Effector CD4-positive, alpha-beta T cell (primary cell): ENCODE data around the gene EIF3A.
"Not testable (repeated sequence)": the region's sequence is repeated elsewhere in the genome, so short reads cannot be mapped to it uniquely, and the experiment has no call there.

Source experiments
- DNase-seq: peaks from one replicate; pipeline ENCODE4 v3.0.0-alpha.2; 2020

EIF3A gene

DNA sequence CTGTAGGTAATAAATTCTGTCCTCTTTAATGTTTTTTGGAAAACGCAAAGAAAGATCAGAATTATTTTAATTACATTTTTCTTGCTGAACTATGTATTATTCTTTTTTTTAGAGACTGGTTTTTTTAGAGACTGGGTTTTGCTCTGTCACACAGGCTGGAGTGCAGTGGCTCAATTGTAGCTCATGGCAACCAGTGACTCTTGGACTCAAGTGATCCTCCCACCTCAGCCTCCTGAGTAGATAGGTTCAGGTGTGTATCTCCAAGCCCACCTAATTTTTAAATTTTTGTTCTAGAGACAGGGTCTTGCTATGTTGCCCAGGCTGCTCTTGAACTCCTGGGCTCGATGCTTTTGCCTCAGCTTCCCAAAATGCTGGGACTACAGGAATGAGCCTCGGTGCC lies 18.0 kb upstream of the EIF3A start:
- DNase-seq = no peak

DNA sequence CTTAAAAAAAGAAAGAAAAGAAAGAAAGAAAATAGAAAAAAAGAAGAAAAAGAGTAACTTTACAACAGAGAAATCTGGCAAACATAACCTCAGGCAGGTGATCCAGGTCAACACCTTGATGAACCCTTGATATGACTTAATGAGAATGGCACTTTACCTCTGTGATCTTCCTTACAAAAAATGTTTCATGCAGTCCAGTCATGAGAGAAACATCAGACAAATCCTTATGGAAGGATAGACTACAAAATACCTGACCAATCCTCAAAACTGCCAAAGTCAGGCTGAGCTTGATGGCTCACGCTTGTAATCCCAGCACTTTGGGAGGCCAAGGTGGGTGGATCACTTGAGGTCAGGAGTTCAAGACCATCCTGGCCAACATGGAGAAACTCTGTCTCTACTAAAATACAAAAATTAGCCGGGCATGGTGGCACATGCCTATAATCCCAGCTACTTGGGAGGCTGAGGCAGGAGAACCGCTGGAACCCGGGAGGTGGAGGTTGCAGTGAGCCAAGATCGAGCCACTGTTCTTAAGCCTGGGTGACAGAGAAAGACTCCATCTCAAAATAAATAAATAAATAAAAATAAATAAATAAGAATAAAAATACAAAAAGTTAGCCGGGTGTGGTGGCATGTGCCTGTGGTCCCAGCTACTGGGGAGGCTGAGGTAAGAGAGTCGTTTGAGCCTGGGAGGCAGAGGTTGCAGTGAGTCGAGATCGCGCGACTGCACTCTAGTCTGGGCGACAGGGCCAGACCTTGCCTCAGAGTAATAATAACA lies 16.2 kb upstream of the EIF3A start:
- DNase-seq = not testable (repeated sequence)

DNA sequence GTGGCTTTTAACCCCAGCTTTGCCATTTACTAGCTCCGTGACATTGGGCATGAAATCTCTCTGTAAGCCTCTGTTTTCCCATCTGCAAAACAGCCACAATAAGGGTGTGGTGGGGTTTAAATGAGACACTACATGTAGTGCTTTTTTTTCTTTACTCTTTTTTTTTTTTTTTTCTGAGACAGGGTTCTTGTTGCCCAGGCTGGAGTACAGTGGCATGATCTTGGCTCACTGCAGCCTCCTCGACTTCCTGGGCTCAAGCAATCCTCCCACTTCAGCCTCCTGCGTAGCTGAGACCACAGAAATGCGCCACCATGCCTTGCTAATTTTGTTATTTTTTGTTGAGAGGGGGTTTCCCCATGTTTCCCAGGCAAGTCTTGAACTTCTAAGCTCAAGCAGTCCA lies 15.0 kb upstream of the EIF3A start:
- no peak for DNase-seq

DNA sequence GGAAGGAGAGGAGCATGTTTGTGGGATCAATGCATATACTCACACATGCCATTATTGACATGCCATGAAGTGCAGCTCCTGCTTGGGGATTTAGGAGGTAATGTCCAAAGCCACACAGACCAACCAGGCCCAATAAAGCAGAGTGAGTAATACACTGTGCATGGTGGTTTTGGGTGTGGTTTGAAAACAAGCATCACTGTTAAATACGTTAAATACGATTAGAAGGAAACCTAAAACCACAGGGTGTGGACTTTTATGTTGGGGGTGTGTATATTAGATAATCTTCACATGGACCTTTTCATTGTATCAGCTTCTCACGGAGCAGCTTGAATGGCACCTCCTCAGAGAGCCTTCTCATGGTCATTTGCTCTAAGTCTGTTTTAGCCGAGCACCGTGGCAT lies 10.4 kb upstream of the EIF3A start:
- peak; percentile 50 for DNase-seq

DNA sequence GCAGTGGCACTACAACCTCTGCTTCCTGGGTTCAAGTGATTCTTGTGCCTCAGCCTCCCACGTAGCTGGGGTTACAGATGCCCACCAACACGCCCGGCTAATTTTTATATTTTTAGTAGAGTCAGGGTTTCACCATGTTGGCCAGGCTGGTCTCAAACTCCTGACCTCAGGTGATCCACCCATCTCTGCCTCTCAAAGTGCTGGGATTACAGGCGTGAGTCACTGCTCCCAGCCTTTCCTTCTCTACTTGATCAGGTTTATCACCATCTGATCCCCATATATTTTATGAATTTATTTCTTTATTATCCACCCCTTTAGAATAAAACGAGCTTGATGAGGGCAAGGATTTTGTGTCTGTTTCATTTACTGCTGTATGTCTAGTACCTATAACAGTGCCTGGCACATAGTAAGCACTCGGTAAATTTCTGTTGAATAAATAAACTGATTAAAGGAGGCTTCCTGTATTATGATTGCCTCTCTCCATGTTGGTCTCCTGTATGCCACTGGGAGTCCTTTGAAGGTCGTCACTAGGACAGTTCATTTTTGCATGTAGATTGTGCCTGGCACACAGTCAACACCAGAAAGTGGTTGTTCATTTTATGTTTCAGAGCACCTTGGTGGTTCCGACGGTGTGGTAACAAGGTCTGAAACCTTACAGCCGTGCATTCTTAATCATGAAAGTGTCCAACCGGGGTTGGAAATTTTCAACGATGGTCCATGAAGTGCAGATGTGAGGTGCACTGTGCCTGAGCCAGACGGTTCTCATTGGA lies 9.6 kb upstream of the EIF3A start:
- DNase-seq = peak; percentile 43

DNA sequence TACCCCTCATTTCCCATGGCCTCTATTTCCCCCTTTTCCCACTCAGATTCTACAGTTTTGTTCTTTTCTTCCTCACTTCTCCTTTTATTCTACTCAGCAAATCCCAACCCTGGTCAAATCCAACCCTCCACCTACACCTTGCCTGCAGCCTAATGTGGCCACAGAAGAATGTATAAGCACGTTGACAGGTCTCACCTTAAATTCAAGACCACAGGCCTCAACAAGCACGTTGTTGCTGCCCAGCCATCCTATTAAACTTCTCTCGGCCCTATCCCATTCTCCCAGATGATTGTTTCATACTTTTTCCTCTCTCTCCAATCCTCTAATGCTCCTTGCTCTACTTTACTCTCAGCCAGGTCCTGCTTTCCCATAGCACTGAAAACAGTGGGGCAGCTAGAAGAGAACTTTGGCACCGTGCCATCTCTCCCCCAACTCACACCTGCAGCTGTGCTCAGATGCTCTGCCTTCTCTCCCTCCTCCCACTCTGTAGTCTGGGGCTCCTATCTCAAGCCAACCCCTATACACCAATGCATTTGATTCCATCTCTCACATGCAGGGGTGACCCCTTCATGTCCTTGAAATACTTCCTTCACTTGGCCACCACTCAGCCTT lies 6.8 kb upstream of the EIF3A start:
- no peak for DNase-seq

DNA sequence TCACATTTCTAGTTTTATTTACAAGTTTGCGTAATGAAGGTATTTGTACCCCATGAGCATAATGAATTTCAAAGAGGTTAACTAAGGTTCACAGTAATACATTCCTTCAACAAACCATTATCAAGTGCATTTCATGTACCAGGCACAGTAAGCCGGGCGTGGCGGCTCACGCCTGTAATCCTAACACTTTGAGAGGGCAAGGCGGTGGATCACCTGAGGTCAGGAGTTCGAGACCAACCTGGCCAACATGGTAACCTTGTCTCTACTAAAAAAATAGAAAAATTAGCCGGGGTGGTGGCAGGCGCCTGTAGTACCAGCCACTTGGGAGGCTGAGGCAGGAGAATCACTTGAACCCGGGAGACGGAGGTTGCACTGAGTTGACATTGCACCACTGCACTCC lies 4.3 kb upstream of the EIF3A start:
- DNase-seq = no peak

DNA sequence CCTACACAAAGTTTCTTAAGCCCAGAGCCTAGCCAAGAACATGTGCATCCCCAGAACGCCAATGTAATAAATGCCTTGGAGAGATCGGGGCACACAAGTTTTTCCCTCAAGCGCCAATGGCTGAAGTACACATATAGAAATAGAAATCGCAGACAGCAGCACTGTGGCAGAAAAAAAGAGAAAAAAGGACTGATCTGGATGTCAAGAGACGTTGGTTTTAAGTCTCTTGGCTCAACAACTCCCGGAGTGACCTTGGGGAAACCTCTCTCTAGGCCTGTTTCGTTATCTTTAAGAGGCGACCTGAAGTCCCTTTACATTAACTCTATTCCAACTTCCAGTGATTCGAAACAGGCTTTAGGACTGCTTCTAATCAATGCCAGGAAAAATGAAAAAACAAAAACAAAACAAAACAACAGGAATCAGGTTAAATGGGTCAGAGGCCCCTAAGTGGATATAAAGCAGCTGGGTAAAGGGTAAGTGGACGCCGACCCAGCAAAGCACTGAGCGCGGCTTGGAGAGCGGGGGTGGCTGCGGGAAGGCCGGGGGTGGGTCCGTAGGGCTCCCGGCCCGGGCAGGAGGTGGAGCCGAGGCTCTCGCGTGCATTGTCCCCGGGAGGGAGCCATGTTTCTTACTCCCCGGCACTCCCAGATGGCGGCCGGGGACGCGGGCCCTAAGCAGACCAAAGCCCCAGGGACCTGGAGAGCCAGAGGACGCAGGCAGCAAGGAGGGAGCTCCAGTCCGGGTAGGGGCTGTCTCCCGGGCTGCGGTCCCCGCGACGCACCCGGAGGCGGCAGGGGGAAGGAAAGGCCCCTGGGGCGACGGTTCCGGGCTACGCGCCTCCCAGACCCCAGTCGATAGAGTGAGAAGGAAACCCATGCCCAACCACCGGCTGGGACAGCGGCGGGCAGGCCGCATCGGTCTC lies 757 bp downstream of the EIF3A start:
- DNase-seq = peak; percentile 38

DNA sequence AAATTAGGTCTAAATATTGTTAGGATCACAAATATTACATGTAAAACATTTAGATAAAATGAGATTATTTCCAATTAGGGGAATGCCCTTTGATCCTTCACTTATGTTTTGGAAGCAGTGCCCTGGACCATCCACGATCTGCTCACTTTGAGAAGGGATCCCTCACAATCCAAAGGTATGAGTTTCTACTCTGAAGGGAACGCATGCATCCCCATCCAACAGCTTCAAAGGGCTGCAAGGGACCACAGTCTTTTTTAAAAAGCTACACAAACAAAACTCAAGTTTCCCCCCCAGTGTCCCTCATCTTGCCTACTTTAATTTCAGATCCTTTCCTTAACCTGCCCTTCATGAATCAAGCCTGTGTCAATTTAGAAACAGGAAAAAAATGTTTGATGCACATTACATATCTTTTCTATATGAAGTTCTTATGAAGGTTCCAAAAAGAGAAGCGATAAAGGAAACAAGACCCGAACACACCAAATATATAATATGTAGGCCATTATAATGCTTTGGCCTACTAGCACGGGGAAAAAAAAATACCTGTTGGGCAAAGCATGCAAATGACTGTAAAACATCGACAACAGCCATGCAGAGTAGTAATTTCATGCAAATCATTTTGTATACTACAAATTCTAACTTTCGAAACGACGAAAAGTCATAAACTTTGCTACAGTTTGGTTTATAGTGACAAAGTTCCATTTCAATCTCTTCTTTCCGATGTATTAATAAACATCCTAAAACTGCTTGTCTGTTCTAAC lies 2.0 kb downstream of the EIF3A start:
- no peak for DNase-seq

DNA sequence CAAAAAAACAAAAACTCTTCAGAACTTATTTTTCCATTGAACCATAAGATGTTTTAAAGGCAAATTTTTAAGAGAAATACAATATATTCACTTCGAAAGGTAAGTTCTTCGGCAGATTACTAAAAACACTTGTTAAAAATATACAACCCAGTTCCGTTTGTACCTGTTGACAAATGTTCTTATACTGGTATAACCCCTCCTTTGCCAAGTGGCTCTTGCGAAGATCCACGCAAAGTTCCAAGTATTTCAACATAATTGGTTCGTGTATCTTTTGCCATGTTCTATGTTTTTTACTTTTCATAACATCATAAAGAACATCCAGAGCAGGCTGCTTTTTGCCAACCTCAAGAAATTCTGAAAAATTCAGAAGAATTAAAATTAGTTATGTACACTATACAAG lies 7.0 kb downstream of the EIF3A start:
- no peak for DNase-seq

DNA sequence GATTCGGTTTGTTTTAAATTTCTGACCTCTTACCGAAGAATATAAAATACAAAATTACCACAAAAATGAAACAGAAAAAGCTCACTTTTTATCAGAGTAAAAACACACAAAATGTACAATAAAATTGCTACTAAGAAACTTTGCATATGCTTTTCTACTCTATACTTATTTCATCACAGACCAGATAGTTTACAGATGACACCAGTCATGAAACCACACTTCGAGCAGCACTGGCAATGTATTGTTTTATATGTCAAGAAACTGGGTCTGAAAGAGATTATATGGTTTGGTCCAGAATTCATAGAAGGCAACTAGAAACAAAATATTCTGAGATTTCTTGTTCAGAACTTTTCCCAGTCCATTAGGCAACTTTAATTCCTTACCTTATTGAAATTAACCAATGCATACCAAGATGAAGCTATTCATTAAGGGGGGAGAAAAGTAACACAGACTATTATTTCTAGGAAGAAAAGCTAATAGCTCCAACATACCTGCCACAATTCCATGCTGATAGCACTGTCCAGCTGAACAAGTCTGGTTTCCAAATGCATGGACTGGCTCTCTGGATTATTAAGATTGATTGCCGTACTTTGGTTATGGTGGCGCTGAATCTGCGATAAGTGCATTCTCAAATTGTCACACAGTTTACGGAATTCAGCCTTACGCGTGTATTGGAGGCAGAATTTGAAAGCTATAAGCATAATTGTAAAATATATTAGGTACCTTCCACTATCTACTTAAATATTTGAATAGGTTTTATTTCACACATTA lies 10.0 kb downstream of the EIF3A start:
- DNase-seq = no peak

DNA sequence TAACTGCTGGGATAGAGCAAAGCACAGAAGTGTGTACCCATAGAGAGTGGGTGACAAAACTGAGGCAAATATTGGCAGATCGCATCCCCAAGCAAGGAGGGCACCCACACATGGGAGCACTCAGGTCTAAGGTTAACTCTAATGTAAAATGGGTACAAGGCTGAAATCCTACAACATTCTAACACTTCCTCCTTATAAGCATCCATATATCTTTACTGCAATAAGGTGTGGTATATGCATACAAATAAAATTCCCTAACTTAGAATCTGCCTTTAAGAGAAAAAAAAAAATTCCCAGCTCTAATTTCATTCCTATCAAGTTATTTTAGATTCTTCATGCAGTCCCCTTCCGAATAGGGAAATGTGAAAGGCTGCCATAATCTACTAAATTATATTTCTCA lies 18.7 kb downstream of the EIF3A start:
- no peak for DNase-seq

DNA sequence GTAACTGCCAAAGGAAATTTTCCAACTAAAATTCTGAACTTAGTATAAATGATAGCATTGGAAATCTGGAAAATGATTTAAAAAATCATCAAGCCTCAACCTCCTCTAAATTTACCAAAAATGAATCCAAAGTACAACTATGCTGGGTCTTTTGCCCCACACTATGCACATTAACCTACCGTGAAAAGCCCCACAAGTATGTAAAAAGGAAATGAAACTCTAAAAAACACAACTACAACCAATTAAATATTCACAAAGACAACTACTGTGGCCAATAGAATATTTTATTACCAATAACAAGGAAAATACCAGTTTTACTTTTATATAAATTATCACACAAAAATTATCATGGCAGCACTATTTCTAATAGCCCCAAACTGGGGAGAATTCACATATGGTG lies 19.3 kb downstream of the EIF3A start:
- no peak for DNase-seq

DNA sequence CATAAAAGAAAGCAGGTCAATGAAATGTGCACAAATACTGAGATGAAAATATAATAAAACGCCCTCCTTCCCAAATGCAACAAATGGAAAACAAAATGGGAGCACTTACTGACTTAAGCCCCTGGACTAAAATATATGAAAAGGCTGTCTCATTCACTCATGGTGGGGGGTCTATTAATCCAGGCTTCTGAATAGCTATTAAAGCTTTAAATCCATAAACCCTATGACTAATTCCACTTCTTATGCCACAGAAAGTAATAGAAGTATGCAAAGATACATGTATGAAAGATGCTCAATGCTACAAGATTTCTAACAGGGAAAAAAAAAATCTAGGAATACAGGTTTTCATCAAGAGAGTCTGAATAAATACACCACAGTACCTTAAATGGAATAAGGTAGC lies 20.5 kb downstream of the EIF3A start:
- no peak for DNase-seq

DNA sequence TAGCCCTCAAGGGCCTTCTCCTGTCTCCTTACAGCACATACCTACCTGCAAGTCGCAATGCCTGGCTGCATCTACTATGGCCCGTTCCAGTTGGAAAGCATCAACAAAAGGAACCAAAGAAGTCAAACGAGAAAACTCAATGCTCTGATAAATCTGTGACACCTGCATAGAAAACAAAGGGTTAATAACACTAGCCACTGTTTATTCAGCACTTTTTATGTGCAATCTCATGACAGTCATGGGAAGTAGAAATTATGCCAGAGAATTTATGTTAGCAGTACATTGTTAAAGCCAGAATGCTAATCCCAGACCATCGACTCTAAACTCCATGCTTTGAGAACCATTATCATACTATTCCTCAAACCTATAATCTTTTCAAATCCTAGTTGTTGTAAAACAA lies 21.1 kb downstream of the EIF3A start:
- no peak for DNase-seq

DNA sequence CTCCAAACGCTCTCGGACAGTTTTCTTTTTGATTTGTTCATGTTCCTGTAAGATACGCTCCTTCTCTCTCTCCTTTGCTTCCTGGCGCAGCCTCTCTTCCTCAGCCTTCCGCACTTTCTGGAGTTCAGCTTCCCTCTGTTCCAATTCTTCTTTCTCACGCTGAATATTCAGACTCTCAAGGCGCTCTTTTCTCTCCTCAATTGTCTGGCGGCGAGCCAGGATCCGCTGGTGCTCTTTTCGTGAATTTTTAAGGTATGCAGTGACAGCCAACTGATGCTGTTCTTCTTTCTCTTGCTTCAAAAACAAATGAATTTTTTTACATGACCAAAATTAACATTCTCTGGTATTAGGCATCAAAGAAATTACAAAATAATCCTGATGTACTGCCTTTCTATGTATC lies 22.6 kb downstream of the EIF3A start:
- no peak for DNase-seq

DNA sequence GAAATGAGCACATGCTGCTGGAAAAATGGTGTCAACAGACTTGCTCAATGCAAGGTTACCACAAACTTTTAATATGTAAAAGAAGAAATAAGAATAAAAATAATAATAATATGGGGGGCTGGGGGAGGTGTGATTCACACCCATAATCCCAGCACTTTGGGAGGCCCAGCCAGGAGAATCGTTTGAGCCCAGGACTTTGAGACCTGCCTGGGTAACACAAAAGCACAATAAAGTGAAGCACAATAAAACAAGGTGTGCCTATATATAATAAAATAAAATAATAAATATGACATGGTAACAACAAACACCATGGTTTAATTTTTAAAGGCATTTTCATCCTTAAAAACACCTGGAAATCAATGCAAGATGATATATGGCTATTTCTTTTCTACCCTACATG lies 25.1 kb downstream of the EIF3A start:
- DNase-seq = no peak

DNA sequence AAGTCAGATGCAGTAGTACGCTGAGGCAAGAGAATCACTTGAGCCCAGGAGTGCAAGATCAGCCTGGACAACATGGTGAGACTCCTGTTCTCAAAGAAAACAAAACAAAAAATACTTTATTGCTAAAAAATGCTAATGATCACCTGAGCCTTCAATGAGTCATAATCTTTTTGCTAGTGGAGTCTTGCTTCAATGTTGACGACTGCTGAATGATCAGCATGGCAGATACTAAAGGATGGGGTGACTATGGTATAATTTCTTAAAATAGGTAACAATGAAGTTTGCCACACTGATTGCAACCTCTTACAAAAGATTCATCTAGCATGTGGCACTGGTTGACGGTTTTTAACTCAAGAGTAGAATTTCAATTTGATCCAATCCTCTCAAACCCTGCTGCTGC lies 28.8 kb downstream of the EIF3A start:
- DNase-seq = no peak

DNA sequence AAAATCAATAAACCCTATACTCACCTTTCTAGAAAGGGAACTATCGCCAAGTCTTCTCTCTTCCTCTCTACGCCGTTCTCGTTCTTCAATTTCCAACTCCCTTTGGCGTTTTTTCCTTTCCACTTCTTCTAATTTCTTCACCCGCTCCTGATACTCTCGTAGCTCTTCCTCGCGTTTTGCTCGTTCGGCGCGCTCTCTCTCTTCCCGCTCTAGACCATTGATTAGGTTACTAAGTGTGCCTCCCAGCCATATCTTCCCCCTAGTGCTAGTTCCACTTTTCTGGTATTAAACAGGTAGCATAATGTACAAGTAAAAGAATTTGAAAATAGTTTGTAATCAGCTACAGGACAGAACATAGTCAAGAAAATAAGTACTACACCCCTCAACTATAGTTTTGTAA lies 30.8 kb downstream of the EIF3A start:
- no peak for DNase-seq

DNA sequence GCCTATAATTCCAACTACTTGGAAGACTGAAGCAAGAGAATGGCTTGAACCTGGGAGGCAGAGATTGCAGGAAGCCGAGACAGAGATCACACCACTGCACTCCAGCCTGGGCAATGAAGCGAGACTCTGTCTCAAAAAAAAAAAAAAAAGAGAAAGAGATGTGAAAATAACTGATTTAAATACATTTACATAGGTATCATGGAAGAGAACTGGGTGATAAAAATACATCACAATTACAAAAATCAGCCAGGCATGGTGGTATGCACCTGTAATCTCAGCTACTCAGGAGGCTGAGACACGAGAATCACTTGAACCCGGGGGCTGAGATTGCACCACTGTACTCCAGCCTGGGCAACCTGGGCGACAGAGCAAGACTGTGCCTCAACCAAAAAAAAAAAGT lies 31.3 kb downstream of the EIF3A start:
- DNase-seq = no peak

DNA sequence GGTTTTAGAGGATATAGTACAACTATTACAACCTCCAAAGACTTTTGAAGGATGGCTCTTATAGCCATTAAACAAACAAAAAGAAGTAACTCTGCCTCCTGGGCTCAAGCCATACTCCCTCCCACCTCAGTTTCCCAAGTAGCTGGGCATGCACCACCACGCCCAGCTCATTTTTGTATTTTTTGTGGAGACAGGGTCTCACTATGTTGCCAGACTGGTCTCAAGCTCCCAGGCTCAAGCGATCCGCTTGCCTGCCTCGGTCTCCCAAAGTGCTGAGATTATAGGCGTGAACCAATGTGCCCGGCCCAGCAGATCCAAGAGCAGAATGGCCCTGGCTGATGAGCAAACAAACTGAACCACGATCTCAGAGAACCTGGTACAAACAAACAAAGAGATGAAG lies 35.1 kb downstream of the EIF3A start:
- no peak for DNase-seq
